IPS-18c (cell line): ENCODE results near the gene CCL2.

Experiments
- H3K4me3 ChIP-seq: 2 replicates; pipeline ENCODE4 v1.7.0; 2013; ENCODE audit warnings: low read depth, mild to moderate bottlenecking, low read length, moderate library complexity; ENCODE audit not compliant: insufficient read depth
- H3K9me3 ChIP-seq: one replicate; pipeline ENCODE4 v1.6.1; 2013; ENCODE audit warnings: mild to moderate bottlenecking, low read length, moderate library complexity; ENCODE audit not compliant: control insufficient read depth, insufficient read depth

CCL2 gene

GRCh38 chr17:34299027-34299426, 43.9 kb downstream of the CCL2 start:
- Histone ChIP-seq H3K4me3 (no peak overlapping the region), H3K9me3 (no peaks in the 10 kb centered on the region)

GRCh38 chr17:34299956-34300577, 45.0 kb downstream of the CCL2 start:
- no peak overlapping the region for H3K4me3 ChIP-seq
- no peaks in the 10 kb centered on the region for H3K9me3 ChIP-seq

- Histone ChIP-seq H3K4me3 (no peak overlapping the region), H3K9me3 (no peaks in the 10 kb centered on the region)
These were observed 45.7 kb downstream of the CCL2 start for GRCh38 chr17:34300652-34301370.

GRCh38 chr17:34301986-34302385, 46.9 kb downstream of the CCL2 start:
- no peaks in the 10 kb centered on the region for H3K9me3 ChIP-seq

GRCh38 chr17:34302636-34303035, 47.6 kb downstream of the CCL2 start:
- no peak overlapping the region for H3K4me3 ChIP-seq

More at GRCh38 chr17:34301986-34302385, 46.9 kb downstream of the CCL2 start:
- no peak overlapping the region for H3K4me3 ChIP-seq

DNA sequence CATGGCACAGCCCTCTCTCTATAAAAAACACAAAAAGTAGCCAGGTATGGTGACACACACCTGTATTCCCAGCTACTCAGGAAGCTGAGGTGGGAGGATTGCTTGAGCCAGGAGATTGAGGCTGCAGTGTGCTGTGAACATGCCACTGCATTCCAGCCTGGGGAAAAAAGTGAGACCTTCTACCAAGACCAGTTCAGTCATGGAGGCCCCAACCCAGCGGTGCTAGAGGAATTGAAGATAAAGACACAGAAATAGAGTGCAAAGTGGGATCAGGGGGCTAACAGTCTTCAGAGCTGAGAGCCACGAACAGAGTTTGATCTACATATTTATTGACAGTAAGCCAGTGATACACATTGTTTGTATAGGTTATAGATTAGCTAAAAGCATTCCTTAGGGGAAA, 48.5 kb downstream of the CCL2 start:
- H3K4me3 ChIP-seq: no peak overlapping the region
- no peaks in the 10 kb centered on the region for H3K9me3 ChIP-seq

More at GRCh38 chr17:34302636-34303035, 47.6 kb downstream of the CCL2 start:
- no peaks in the 10 kb centered on the region for H3K9me3 ChIP-seq

DNA sequence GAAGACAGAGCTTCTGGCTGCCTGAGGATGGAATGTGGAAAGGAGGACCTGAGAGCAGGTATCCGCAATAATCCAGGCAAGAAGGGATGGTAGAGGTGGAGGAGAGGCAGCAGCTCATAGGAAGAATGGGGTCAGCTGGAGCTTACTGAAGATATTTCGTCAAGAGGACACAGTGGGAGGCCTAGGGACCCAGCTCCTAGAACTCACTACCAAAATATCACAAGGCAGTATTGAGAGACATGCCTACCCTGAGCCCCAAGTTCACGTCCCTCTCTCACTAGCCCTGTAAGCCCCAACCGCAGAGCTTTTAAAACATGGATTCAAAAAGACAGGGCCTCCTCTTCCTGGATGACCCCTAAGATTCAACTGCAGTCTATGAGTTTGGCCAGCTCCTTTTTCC, 50.0 kb downstream of the CCL2 start:
- Histone ChIP-seq H3K9me3 (no peaks in the 10 kb centered on the region), H3K4me3 (no peak overlapping the region)

DNA sequence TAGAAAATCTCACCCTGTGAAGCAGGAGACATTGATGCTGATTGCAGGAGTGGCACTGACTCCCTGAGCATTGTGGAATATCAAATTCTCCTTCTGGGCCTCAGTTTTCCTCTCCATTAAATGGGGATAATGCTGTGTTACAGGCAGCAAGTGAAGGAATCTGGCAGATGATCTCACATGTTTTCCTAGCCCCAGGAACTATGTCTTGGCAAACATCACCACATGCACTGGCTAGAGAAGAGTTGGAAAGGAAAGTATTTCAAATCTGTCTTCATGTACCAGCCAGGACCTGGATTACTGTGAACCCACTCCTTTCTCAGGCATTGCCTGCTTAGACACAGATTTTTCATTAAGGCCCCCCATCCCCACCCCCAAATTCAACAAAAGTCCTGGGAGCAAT, 50.5 kb downstream of the CCL2 start:
- Histone ChIP-seq H3K9me3 (no peaks in the 10 kb centered on the region), H3K4me3 (no peak overlapping the region)

DNA sequence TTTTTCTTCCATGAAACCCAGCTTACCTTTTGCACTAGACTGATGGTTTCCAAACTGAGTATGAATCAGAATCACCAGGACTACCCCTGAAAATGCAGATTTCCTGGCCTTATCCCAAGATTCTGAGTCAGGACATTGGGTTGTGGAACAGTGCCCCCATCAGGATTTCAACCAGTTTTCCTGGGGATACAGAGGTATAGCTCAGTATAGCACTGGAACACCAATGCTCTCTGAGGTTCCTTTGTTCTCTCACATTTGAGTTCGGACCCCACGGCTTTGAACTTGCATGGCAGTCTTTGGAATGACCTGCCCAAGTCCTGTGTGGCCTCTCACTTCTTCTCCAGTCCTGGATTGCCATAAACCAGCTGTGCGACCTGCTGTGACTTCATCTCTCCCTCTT, 51.4 kb downstream of the CCL2 start:
- Histone ChIP-seq H3K9me3 (no peaks in the 10 kb centered on the region), H3K4me3 (no peak overlapping the region)
